A549 (cell line): Measurements from ENCODE around the gene PIWIL4.

Experiments
- MAFK ChIP-seq: fragments of 450-650 bp; IDR thresholded peaks from 2 replicates; pipeline ENCODE4 v1.6.1; 2014; ENCODE audit not compliant: partially characterized antibody
- TF ChIP-seq, protein P1 (sequence below): fragments of >200 bp; sonication (Bioruptor Twin); formaldehyde crosslinking; IDR thresholded peaks from 3 replicates; pipeline ENCODE4 v1.5.1; 2016
- TF ChIP-seq, protein P2 (sequence below): fragments of 200-600 bp; sonication (generic); IDR thresholded peaks from 2 replicates; pipeline ENCODE4 v1.6.1; 2016; ENCODE audit warnings: antibody characterized with exemption, mild to moderate bottlenecking, moderate library complexity

DNA sequence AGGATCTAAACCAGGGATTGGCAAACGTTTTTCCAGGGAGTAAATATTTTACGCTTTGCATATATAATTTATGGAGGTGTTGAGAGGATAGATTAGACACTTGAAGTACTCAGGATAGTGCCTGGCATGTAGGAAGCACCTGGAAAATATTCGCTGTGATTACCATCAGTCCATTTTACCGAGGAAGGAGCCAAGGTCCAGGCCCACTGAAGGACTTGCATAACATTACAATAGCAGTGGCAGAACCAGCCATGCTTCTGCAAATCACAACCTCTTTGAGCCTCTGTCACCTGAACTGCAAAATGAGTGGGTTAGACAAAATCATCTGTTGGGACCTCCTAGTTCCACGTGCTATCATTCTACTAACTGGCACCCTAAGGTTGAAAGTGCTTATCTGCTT is 18.0 kb upstream of the PIWIL4 start:
- TF ChIP-seq MAFK, result no peak
- TF ChIP-seq, protein P1, sequence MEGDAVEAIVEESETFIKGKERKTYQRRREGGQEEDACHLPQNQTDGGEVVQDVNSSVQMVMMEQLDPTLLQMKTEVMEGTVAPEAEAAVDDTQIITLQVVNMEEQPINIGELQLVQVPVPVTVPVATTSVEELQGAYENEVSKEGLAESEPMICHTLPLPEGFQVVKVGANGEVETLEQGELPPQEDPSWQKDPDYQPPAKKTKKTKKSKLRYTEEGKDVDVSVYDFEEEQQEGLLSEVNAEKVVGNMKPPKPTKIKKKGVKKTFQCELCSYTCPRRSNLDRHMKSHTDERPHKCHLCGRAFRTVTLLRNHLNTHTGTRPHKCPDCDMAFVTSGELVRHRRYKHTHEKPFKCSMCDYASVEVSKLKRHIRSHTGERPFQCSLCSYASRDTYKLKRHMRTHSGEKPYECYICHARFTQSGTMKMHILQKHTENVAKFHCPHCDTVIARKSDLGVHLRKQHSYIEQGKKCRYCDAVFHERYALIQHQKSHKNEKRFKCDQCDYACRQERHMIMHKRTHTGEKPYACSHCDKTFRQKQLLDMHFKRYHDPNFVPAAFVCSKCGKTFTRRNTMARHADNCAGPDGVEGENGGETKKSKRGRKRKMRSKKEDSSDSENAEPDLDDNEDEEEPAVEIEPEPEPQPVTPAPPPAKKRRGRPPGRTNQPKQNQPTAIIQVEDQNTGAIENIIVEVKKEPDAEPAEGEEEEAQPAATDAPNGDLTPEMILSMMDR, result no peak
- TF ChIP-seq, protein P2, sequence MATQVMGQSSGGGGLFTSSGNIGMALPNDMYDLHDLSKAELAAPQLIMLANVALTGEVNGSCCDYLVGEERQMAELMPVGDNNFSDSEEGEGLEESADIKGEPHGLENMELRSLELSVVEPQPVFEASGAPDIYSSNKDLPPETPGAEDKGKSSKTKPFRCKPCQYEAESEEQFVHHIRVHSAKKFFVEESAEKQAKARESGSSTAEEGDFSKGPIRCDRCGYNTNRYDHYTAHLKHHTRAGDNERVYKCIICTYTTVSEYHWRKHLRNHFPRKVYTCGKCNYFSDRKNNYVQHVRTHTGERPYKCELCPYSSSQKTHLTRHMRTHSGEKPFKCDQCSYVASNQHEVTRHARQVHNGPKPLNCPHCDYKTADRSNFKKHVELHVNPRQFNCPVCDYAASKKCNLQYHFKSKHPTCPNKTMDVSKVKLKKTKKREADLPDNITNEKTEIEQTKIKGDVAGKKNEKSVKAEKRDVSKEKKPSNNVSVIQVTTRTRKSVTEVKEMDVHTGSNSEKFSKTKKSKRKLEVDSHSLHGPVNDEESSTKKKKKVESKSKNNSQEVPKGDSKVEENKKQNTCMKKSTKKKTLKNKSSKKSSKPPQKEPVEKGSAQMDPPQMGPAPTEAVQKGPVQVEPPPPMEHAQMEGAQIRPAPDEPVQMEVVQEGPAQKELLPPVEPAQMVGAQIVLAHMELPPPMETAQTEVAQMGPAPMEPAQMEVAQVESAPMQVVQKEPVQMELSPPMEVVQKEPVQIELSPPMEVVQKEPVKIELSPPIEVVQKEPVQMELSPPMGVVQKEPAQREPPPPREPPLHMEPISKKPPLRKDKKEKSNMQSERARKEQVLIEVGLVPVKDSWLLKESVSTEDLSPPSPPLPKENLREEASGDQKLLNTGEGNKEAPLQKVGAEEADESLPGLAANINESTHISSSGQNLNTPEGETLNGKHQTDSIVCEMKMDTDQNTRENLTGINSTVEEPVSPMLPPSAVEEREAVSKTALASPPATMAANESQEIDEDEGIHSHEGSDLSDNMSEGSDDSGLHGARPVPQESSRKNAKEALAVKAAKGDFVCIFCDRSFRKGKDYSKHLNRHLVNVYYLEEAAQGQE, result no peak
